Neural cell (in vitro differentiated cells): ENCODE measurements around the gene PTH1R. TPM values are rescaled to one million over a fixed set of nuclear protein-coding genes. Genes with fewer than 3 reads are reported as not detected.

Experiments used
- H2AFZ ChIP-seq: fragments of 200-600, 300-800 bp; sonication (generic), shearing (Covaris generic); 2 replicates; pipeline ENCODE4 v1.6.0; 2014; ENCODE audit warnings: low read depth, mild to moderate bottlenecking, antibody characterized with exemption, low read length, moderate library complexity
- H3F3A ChIP-seq: fragments of 200-600 bp; shearing (Covaris generic); 2 replicates; pipeline ENCODE4 v1.6.1; 2016; ENCODE audit warnings: mild to moderate bottlenecking, moderate library complexity, mixed read lengths, antibody characterized with exemption, low read length; ENCODE audit not compliant: insufficient read depth, poor library complexity, severe bottlenecking
- H3K27ac ChIP-seq: fragments of 200-600, 300-800 bp; sonication (generic), shearing (Covaris generic); 2 replicates; pipeline ENCODE4 v1.5.1; 2014; ENCODE audit warnings: mild to moderate bottlenecking, low read length, moderate library complexity
- H3K27me3 ChIP-seq: fragments of 300-800, 200-600 bp; sonication (generic), shearing (Covaris generic); 2 replicates; pipeline ENCODE4 v1.6.0; 2014; ENCODE audit warnings: mild to moderate bottlenecking, low read depth, low read length, moderate library complexity; ENCODE audit not compliant: insufficient read depth
- H3K36me3 ChIP-seq: fragments of 300-800, 200-600 bp; sonication (generic), shearing (Covaris generic); 2 replicates; pipeline ENCODE4 v1.5.1; 2014; ENCODE audit warnings: mild to moderate bottlenecking, antibody characterized with exemption, low read length, moderate library complexity; ENCODE audit not compliant: insufficient read depth
- H3K4me2 ChIP-seq: fragments of 300-800, 200-600 bp; sonication (generic), shearing (Covaris generic); 2 replicates; pipeline ENCODE4 v1.6.0; 2014; ENCODE audit warnings: mild to moderate bottlenecking, low read length
- H3K4me3 ChIP-seq: fragments of 300-800, 200-600 bp; sonication (generic), shearing (Covaris generic); 2 replicates; pipeline ENCODE4 v1.5.1; 2014; ENCODE audit warnings: mild to moderate bottlenecking, low read length, moderate library complexity
- H3K79me2 ChIP-seq: fragments of 200-600 bp; shearing (Covaris generic); replicated peaks from 2 replicates; pipeline ENCODE4 v1.6.0; 2014; ENCODE audit warnings: mild to moderate bottlenecking, low read length, moderate library complexity; ENCODE audit not compliant: insufficient read depth
- H3K9ac ChIP-seq: fragments of 300-800, 200-600 bp; sonication (generic), shearing (Covaris generic); 2 replicates; pipeline ENCODE4 v1.6.1; 2016; ENCODE audit warnings: mild to moderate bottlenecking, low read length, mixed read lengths
- H3K9me2 ChIP-seq: fragments of 200-600 bp; shearing (Covaris generic); 2 replicates; pipeline ENCODE4 v1.6.1; 2016; ENCODE audit warnings: mild to moderate bottlenecking, low read length, mixed read lengths; ENCODE audit not compliant: insufficient read depth
- H3K9me3 ChIP-seq: fragments of 200-600, 300-800 bp; sonication (generic), shearing (Covaris generic); 2 replicates; pipeline ENCODE4 v1.6.1; 2016; ENCODE audit warnings: mild to moderate bottlenecking, mixed run types, low read length, moderate library complexity, mixed read lengths
- H4K20me1 ChIP-seq: fragments of 200-600 bp; shearing (Covaris generic); 2 replicates; pipeline ENCODE4 v1.6.1; 2016; ENCODE audit warnings: mild to moderate bottlenecking, mixed run types; ENCODE audit not compliant: insufficient read depth
- CTCF ChIP-seq: fragments of 450-650 bp; IDR thresholded peaks from 2 replicates; pipeline ENCODE4 v1.5.1; 2014; ENCODE audit warnings: antibody characterized with exemption, mild to moderate bottlenecking, moderate library complexity; ENCODE audit not compliant: poor library complexity, severe bottlenecking
- EP300 ChIP-seq: fragments of 450-650 bp; conservative IDR thresholded peaks from 2 replicates; pipeline ENCODE4 v1.6.1; 2014; ENCODE audit warnings: antibody characterized with exemption, mild to moderate bottlenecking, moderate library complexity; ENCODE audit not compliant: poor library complexity, severe bottlenecking
- EZH2 ChIP-seq: fragments of 200-600, 300-800 bp; shearing (Covaris generic), sonication (generic); IDR thresholded peaks from 2 replicates; pipeline ENCODE4 v1.6.1; 2014; ENCODE audit warnings: antibody characterized with exemption, low read length, borderline replicate concordance, mild to moderate bottlenecking; ENCODE audit not compliant: insufficient read depth, poor library complexity, severe bottlenecking
- MXI1 ChIP-seq: fragments of 450-650 bp; conservative IDR thresholded peaks from 2 replicates; pipeline ENCODE4 v1.6.1; 2014; ENCODE audit warnings: antibody characterized with exemption, mild to moderate bottlenecking; ENCODE audit not compliant: poor library complexity, severe bottlenecking
- POLR2AphosphoS5 ChIP-seq: IDR thresholded peaks from 2 replicates; pipeline ENCODE4 v1.6.1; 2012
- RAD21 ChIP-seq: fragments of 450-650 bp; conservative IDR thresholded peaks from 2 replicates; pipeline ENCODE4 v1.6.1; 2014; ENCODE audit warnings: antibody characterized with exemption, mild to moderate bottlenecking, moderate library complexity
- REST ChIP-seq: IDR thresholded peaks from 2 replicates; pipeline ENCODE4 v1.6.1; 2012; ENCODE audit warnings: borderline replicate concordance
- SMC3 ChIP-seq: fragments of 450-650 bp; conservative IDR thresholded peaks from 2 replicates; pipeline ENCODE4 v1.6.1; 2014; ENCODE audit warnings: antibody characterized with exemption, mild to moderate bottlenecking, moderate library complexity; ENCODE audit not compliant: poor library complexity
- TAF1 ChIP-seq: IDR thresholded peaks from 2 replicates; pipeline ENCODE4 v1.6.1; 2012; ENCODE audit warnings: low read depth
- polyA plus RNA-seq: library from polyadenylated mRNA; depleted of rRNA; stranded (reverse); fragments of >200 nt; gene quantifications from 2 replicates; pipeline ENCODE4 v1.2.3, GENCODE V29; 2014

The PTH1R gene
- polyA plus RNA-seq, 1 donor from 2014 or later: not detected

GRCh38 chr3:46950650-46951241, 73.2 kb downstream of the PTH1R start:
- Histone ChIP-seq H3K36me3 (no peaks in the 10 kb centered on the region), H3K9ac (no peak overlapping the region), H3K4me3 (no peak overlapping the region), H2AFZ (no peak overlapping the region), H3K4me2 (no peak overlapping the region), H4K20me1 (no peaks in the 10 kb centered on the region), H3K27me3 (no peaks in the 10 kb centered on the region), H3K9me2 (no peaks in the 10 kb centered on the region), H3K79me2 (peaks cover 33% of the 10 kb centered on the region), H3K27ac (no peak overlapping the region), H3K9me3 (peaks cover under 1% of the 10 kb centered on the region), H3F3A (no peaks in the 10 kb centered on the region)
- TF ChIP-seq TAF1: no peak
- TF ChIP-seq EZH2: no peak
- no peak for TF ChIP-seq SMC3
- TF ChIP-seq MXI1: no peak
- TF ChIP-seq REST: no peak
- TF ChIP-seq RAD21: no peak
- TF ChIP-seq POLR2AphosphoS5: no peak
- TF ChIP-seq EP300: no peak
- no peak for TF ChIP-seq CTCF

- no peaks in the 10 kb centered on the region for H3K36me3 ChIP-seq
- no peaks in the 10 kb centered on the region for H4K20me1 ChIP-seq
- no peaks in the 10 kb centered on the region for H3K9me2 ChIP-seq
- H3K4me3 ChIP-seq: no peak overlapping the region
- H3K9me3 ChIP-seq: no peaks in the 10 kb centered on the region
- H3K27ac ChIP-seq: no peak overlapping the region
- H3K79me2 ChIP-seq: peaks cover 30% of the 10 kb centered on the region
- no peak overlapping the region for H3K4me2 ChIP-seq
- H3K27me3 ChIP-seq: no peaks in the 10 kb centered on the region
- H2AFZ ChIP-seq: no peak overlapping the region
- no peaks in the 10 kb centered on the region for H3F3A ChIP-seq
- TF ChIP-seq REST: no peak
- no peak for TF ChIP-seq EP300
- no peak for TF ChIP-seq POLR2AphosphoS5
- TF ChIP-seq RAD21: no peak
- no peak for TF ChIP-seq SMC3
- TF ChIP-seq MXI1: no peak
- TF ChIP-seq TAF1: no peak
- no peak for TF ChIP-seq CTCF
- no peak for TF ChIP-seq EZH2
- H3K9ac ChIP-seq: no peak overlapping the region
Measured at GRCh38 chr3:46952813-46953212, 75.3 kb downstream of the PTH1R start.
